WTC11 (cell line): ENCODE results near the gene IL4I1. TPM values are rescaled to one million over a fixed set of nuclear protein-coding genes. Genes with fewer than 3 reads are reported as not detected.

Experiments
- ATAC-seq: fragments of 200-7000 bp; cut with Tn5 transposase; 2 replicates; pipeline ENCODE4 v1.10.0; 2021; ENCODE audit warnings: mild to moderate bottlenecking, moderate library complexity
- CTCF ChIA-PET: fragments of 300-600 bp; sonication (Branson Sonifier 250); formaldehyde crosslinking; loops from one replicate; lab custom pipeline; 2021; ENCODE audit warnings: antibody characterized with exemption; lab: Charles Lee
- POLR2A ChIA-PET: fragments of 350-600 bp; sonication (Branson Sonifier 250); formaldehyde crosslinking; loops from one replicate; lab custom pipeline; 2021; ENCODE audit warnings: antibody characterized with exemption; lab: Charles Lee
- DNase-seq: peaks from one replicate; pipeline ENCODE4 v3.0.0; 2021; ENCODE audit warnings: low spot score
- H3K27ac Mint-ChIP-seq: 2 replicates; pipeline ENCODE4 v1.8.0; 2021; ENCODE audit warnings: mixed read lengths
- H3K27me3 Mint-ChIP-seq: 2 replicates; pipeline ENCODE4 v1.8.0; 2021; ENCODE audit warnings: low read depth, mild to moderate bottlenecking, moderate library complexity, mixed read lengths
- H3K36me3 Mint-ChIP-seq: 2 replicates; pipeline ENCODE4 v1.8.0; 2021; ENCODE audit warnings: mixed read lengths
- H3K4me1 Mint-ChIP-seq: 2 replicates; pipeline ENCODE4 v1.8.0; 2022; ENCODE audit warnings: mixed read lengths
- H3K4me3 Mint-ChIP-seq: 2 replicates; pipeline ENCODE4 v1.8.0; 2021; ENCODE audit warnings: mild to moderate bottlenecking, moderate library complexity, mixed read lengths
- H3K9me3 Mint-ChIP-seq: 2 replicates; pipeline ENCODE4 v1.8.0; 2021; ENCODE audit warnings: mixed read lengths
- AFF4 ChIP-seq: sonication (generic); formaldehyde crosslinking; IDR thresholded peaks from 2 replicates; pipeline ENCODE4 v1.8.1; 2023; ENCODE audit warnings: mild to moderate bottlenecking, missing genetic modification reagents, borderline replicate concordance
- ATF3 ChIP-seq: sonication (generic); formaldehyde crosslinking; conservative IDR thresholded peaks from 2 replicates; pipeline ENCODE4 v1.8.1; 2022; ENCODE audit warnings: mild to moderate bottlenecking, missing genetic modification reagents
- CREM ChIP-seq: sonication (generic); formaldehyde crosslinking; IDR thresholded peaks from 2 replicates; pipeline ENCODE4 v1.8.1; 2022; ENCODE audit warnings: mild to moderate bottlenecking, missing genetic modification reagents, moderate library complexity
- EMX1 ChIP-seq: fragments of 250-450 bp; sonication (Bioruptor Pico); IDR thresholded peaks from 2 replicates; pipeline ENCODE4 v1.8.0; 2021; ENCODE audit warnings: mild to moderate bottlenecking
- ERG ChIP-seq: fragments of 250-450 bp; sonication (Bioruptor Pico); IDR thresholded peaks from 2 replicates; pipeline ENCODE4 v1.8.0; 2021; ENCODE audit warnings: mild to moderate bottlenecking
- FOXK1 ChIP-seq: sonication (generic); formaldehyde crosslinking; IDR thresholded peaks from 2 replicates; pipeline ENCODE4 v1.8.0; 2022; ENCODE audit warnings: mild to moderate bottlenecking, moderate library complexity, missing genetic modification reagents
- GRHL2 ChIP-seq: fragments of 250-450 bp; sonication (Bioruptor Pico); IDR thresholded peaks from 2 replicates; pipeline ENCODE4 v1.8.0; 2022; ENCODE audit warnings: mild to moderate bottlenecking, moderate library complexity; ENCODE audit not compliant: insufficient replicate concordance, severe bottlenecking
- HMGA2 ChIP-seq: fragments of 250-450 bp; sonication (Bioruptor Pico); IDR thresholded peaks from 2 replicates; pipeline ENCODE4 v1.4.0; 2021; ENCODE audit warnings: mild to moderate bottlenecking, moderate library complexity
- JUN ChIP-seq: sonication (generic); formaldehyde crosslinking; IDR thresholded peaks from 2 replicates; pipeline ENCODE4 v1.8.0; 2023; ENCODE audit warnings: mild to moderate bottlenecking, missing genetic modification reagents
- KAT7 ChIP-seq: sonication (generic); formaldehyde crosslinking; IDR thresholded peaks from 2 replicates; pipeline ENCODE4 v1.8.1; 2023; ENCODE audit warnings: missing genetic modification reagents, mild to moderate bottlenecking, borderline replicate concordance
- MXD4 ChIP-seq: fragments of 250-450 bp; sonication (Bioruptor Pico); IDR thresholded peaks from 2 replicates; pipeline ENCODE4 v1.8.0; 2021; ENCODE audit warnings: mild to moderate bottlenecking, moderate library complexity, borderline replicate concordance
- NR2C2 ChIP-seq: sonication (generic); formaldehyde crosslinking; IDR thresholded peaks from 2 replicates; pipeline ENCODE4 v1.8.0; 2022; ENCODE audit warnings: mild to moderate bottlenecking, missing genetic modification reagents
- PRDM15 ChIP-seq: sonication (generic); formaldehyde crosslinking; IDR thresholded peaks from 2 replicates; pipeline ENCODE4 v1.8.0; 2022; ENCODE audit warnings: missing genetic modification reagents
- PREB ChIP-seq: sonication (generic); formaldehyde crosslinking; IDR thresholded peaks from 2 replicates; pipeline ENCODE4 v1.8.1; 2022; ENCODE audit warnings: mild to moderate bottlenecking, missing genetic modification reagents, moderate library complexity, borderline replicate concordance
- PRRX2 ChIP-seq: fragments of 250-450 bp; sonication (Bioruptor Pico); IDR thresholded peaks from 2 replicates; pipeline ENCODE4 v1.8.0; 2021; ENCODE audit warnings: mild to moderate bottlenecking
- SP1 ChIP-seq: sonication (generic); formaldehyde crosslinking; conservative IDR thresholded peaks from 2 replicates; pipeline ENCODE4 v1.8.1; 2022; ENCODE audit warnings: missing genetic modification reagents
- TP53 ChIP-seq: sonication (generic); formaldehyde crosslinking; IDR thresholded peaks from 2 replicates; pipeline ENCODE4 v1.8.1; 2023; ENCODE audit warnings: mild to moderate bottlenecking, missing genetic modification reagents
- ZNF232 ChIP-seq: sonication (generic); formaldehyde crosslinking; IDR thresholded peaks from 2 replicates; pipeline ENCODE4 v1.8.0; 2022; ENCODE audit warnings: mild to moderate bottlenecking, missing genetic modification reagents
- ZNF317 ChIP-seq: sonication (generic); formaldehyde crosslinking; IDR thresholded peaks from 2 replicates; pipeline ENCODE4 v1.8.1; 2023; ENCODE audit warnings: low read depth, mild to moderate bottlenecking, moderate library complexity, missing genetic modification reagents, borderline replicate concordance
- ZNF396 ChIP-seq: fragments of 250-450 bp; sonication (Bioruptor Pico); IDR thresholded peaks from 2 replicates; pipeline ENCODE4 v1.8.0; 2021; ENCODE audit warnings: mild to moderate bottlenecking, moderate library complexity, borderline replicate concordance
- ZNF671 ChIP-seq: fragments of 250-450 bp; sonication (Bioruptor Pico); IDR thresholded peaks from 2 replicates; pipeline ENCODE4 v1.8.0; 2021; ENCODE audit warnings: mild to moderate bottlenecking
- total RNA-seq: library from RNA; stranded (reverse); gene quantifications from 3 replicates; pipeline ENCODE4 v1.2.3, GENCODE V29; 2021

Gene IL4I1
- total RNA-seq, 1 experiment from 2014 or later, result 0.83 TPM

GRCh38 chr19:49907745-49908446, 11.2 kb upstream of the IL4I1 start (continued):
- TF ChIP-seq ERG (no peak), CREM (no peak), KAT7 (CRISPR knock-in tag) (no peak), GRHL2 (CRISPR knock-in tag) (no peak), PREB (CRISPR knock-in tag) (no peak), MXD4 (CRISPR knock-in tag) (no peak)
- TF ChIP-seq, all 79 proteins: peak for 0

GRCh38 chr19:49906879-49907564, 10.3 kb upstream of the IL4I1 start:
- peak overlapping the region; percentile 75 for H3K27ac Mint-ChIP-seq
- no peak overlapping the region; the same call in 1 of the 2 replicates for H3K4me3 Mint-ChIP-seq
- H3K27me3 Mint-ChIP-seq, result no peaks in the 10 kb centered on the region
- ATAC-seq (no peak), DNase-seq (no peak)
- no peak for TF ChIP-seq ZNF671 (CRISPR knock-in tag)
- TF ChIP-seq SP1 (CRISPR knock-in tag), result no peak
- no peak for TF ChIP-seq ATF3 (CRISPR knock-in tag)
- TF ChIP-seq TP53 (CRISPR knock-in tag), result no peak
- no peak for TF ChIP-seq MXD4 (CRISPR knock-in tag)
- no peak for TF ChIP-seq ZNF232
- no peak for TF ChIP-seq EMX1 (CRISPR knock-in tag)
- no peak for TF ChIP-seq GRHL2 (CRISPR knock-in tag)
- TF ChIP-seq HMGA2 (CRISPR knock-in tag), result no peak
- TF ChIP-seq PRDM15 (CRISPR knock-in tag), result no peak
- peaks cover 45% of the 10 kb centered on the region for H3K36me3 Mint-ChIP-seq
- H3K4me1 Mint-ChIP-seq, result peaks cover 20% of the 10 kb centered on the region
- H3K9me3 Mint-ChIP-seq, result no peaks in the 10 kb centered on the region
- ChIA-PET CTCF (interaction anchor here (0.8 to 0.9 kb wide), 2 partner anchors 16 to 44 kb away, joined by 3 to 5 read pairs; no protein-coding TSS in a partner anchor), POLR2A (interaction anchor here (0.6 to 0.8 kb wide), 2 partner anchors 14 to 48 kb away, joined by 4 read pairs; no protein-coding TSS in a partner anchor)

- ChIA-PET POLR2A (no interaction called here), CTCF (no interaction called here)
- H3K27me3 Mint-ChIP-seq, result no peaks in the 10 kb centered on the region
- H3K4me3 Mint-ChIP-seq, result no peak overlapping the region
- peaks cover 20% of the 10 kb centered on the region for H3K4me1 Mint-ChIP-seq
- no peak for ATAC-seq
- H3K36me3 Mint-ChIP-seq, result peaks cover 29% of the 10 kb centered on the region
- H3K27ac Mint-ChIP-seq, result no peak overlapping the region
- no peaks in the 10 kb centered on the region for H3K9me3 Mint-ChIP-seq
- DNase-seq, result no peak
- no peak for TF ChIP-seq JUN
- no peak for TF ChIP-seq FOXK1
- TF ChIP-seq PRRX2 (CRISPR knock-in tag), result no peak
- TF ChIP-seq AFF4 (CRISPR knock-in tag), result no peak
- TF ChIP-seq ZNF317 (CRISPR knock-in tag), result no peak
- TF ChIP-seq NR2C2 (CRISPR knock-in tag), result no peak
- TF ChIP-seq ZNF396, result no peak
- no peak for TF ChIP-seq ZNF671 (CRISPR knock-in tag)
Observed at GRCh38 chr19:49904136-49904535, 7.4 kb upstream of the IL4I1 start.
